HFF-Myc (cell line): ENCODE measurements around the gene ADPRS.
A peak's percentile ranks its signal among the peaks of the same experiment; 100 is the strongest.

Source experiments
- DNase-seq: peaks from one replicate; pipeline ENCODE4 v3.0.0-alpha.2; 2011; ENCODE audit warnings: low read depth; ENCODE audit errors: extremely low read depth
- H3K4me3 ChIP-seq: replicated peaks from 2 replicates; pipeline ENCODE4 v1.5.1; 2011; ENCODE audit warnings: low read depth, mild to moderate bottlenecking, control low read depth, low read length
- TF ChIP-seq, protein P1 (sequence below): IDR thresholded peaks from 2 replicates; pipeline ENCODE4 v1.5.1; 2012; ENCODE audit warnings: mild to moderate bottlenecking, low read depth, low read length, control low read depth; ENCODE audit errors: missing control alignments

The ADPRS gene

DNA sequence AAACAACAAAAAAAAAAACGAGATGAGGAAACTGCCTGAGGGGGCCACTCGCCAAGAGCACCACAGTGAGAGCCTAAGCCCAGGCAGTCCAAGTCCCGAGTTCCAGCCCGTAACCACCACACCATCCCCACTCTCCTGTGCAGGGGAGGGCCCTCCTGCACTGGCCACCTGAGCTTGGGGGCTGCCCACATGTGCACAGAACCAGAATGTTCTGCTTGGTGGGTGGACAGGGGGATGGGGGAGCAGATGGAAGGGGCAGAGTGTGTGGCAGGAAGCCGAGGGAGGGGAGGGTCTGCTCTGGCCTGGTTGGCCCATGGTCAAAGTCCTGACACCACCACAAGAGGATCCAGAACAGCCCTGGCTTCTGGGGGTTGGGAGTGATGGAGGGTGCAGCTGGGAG is 17.6 kb downstream of the ADPRS start:
- DNase-seq, result no peak
- TF ChIP-seq, protein P1, sequence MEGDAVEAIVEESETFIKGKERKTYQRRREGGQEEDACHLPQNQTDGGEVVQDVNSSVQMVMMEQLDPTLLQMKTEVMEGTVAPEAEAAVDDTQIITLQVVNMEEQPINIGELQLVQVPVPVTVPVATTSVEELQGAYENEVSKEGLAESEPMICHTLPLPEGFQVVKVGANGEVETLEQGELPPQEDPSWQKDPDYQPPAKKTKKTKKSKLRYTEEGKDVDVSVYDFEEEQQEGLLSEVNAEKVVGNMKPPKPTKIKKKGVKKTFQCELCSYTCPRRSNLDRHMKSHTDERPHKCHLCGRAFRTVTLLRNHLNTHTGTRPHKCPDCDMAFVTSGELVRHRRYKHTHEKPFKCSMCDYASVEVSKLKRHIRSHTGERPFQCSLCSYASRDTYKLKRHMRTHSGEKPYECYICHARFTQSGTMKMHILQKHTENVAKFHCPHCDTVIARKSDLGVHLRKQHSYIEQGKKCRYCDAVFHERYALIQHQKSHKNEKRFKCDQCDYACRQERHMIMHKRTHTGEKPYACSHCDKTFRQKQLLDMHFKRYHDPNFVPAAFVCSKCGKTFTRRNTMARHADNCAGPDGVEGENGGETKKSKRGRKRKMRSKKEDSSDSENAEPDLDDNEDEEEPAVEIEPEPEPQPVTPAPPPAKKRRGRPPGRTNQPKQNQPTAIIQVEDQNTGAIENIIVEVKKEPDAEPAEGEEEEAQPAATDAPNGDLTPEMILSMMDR, result no peak
- no peak overlapping the region for H3K4me3 ChIP-seq

DNA sequence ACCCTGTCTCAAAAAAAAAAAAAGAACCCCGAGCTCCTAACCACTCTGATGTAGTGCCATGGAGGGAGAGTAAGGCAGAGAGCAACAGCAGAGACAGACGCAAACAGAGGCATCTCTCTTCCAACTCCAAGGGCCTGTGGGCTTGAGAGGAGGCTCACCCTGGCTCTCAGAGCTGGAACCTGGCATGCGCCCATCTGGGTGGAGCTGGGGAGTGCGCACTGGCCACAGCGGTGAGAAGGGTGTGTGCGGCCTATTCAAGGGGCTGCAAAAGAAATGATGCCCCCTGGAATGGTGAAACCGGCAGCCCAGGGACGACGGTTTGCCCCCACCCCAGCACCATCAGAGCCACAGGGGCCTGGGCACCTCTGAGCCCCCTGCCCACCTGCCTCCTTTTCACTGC is 18.7 kb downstream of the ADPRS start:
- no peak overlapping the region for H3K4me3 ChIP-seq
- no peak for DNase-seq
- TF ChIP-seq, protein P1, result no peak

DNA sequence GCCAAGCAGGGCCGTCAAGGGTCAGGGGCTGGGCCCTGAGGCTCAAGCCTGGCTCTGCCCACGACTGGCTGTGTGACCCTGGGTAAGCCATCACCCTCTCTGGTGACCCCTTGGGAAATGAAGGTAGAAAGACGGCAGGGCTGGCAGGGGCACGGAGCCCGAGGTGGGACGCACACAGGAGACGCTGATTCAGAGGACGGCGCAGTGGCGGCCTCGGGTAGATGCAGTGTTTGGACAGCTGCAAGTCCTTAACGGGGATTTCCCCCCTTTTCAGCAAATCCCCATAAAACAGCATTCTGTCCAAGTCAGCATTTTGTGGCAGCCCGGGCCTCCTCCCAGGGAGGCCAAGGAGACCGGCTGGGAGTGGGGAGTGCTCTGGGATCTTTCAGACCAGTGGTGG is 19.6 kb downstream of the ADPRS start:
- DNase-seq, result peak; percentile 65
- H3K4me3 ChIP-seq, result no peak overlapping the region
- TF ChIP-seq, protein P1, result no peak

DNA sequence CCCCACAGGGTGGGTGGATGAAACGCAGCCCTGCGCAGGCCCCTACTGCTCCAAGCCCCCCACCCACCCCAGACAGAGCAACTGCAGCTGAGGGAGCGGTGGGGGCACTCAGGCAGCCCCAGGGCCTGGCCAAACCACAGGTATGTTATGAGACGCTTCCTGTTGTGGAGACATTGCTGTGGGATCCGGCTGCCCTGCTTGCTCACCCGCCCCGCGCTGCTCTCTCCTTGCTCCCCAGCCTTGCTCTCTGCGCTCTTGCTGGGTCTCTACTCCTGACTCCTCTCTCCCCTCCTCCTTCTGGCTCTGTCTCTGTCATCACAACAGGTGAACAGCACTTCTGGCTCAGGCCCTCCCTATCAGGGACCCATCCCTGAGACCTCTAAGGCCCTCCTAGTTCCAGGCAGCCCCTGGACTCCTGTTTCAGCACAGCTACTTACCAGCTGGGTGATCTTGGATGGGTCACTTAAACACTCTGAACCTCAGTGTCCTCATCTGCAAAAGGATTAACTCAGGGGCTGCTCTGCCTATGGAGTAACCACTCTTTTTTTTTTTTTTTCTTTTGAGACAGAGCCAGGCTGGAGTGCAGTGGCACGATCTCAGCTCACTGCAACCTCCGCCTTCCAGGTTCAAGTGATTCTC is 20.5 kb downstream of the ADPRS start:
- TF ChIP-seq, protein P1, result no peak
- peak overlapping the region; percentile 13; the same call in 1 of the 2 replicates for H3K4me3 ChIP-seq
- DNase-seq, result no peak

DNA sequence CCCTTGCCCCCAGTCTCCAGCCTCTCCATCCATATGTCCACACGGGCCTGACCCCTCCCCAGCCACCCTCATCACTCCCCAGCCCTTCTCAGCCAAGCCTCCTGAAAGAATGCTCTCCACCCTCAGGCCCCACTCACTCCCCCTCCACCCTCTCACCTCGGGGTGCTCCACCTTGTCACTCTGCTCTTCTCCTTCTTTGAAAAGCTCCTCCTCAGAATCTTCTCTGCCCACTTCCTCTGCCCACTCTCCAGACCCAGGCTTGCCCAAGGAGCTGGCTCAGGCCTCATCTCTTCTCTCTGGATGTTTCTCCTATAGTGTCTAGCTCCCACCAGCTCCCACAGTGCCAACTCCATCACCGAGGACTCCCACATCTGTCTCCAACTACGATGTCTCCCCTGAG is 22.5 kb downstream of the ADPRS start:
- DNase-seq, result no peak
- TF ChIP-seq, protein P1, result no peak
- no peak overlapping the region for H3K4me3 ChIP-seq

DNA sequence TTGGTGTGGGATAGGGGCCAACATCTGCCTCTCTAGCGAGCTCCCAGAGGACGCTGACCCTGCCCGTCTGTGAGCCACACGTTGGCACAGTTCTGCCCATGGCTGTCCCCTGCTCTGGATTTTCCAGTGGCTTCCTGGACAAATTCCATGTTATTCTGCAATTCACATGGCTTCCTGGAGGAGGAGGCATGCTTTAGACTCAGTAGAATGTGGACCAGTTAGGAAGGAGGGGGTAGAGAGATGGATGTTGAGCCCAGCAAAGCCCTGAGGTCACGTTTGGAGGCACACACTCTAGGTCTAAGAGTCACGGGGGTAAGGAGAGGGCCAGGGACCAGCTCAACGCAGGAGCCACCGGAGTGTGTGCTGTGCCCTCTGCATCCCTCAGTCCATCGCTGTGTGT is 24.1 kb downstream of the ADPRS start:
- H3K4me3 ChIP-seq, result no peak overlapping the region
- no peak for DNase-seq
- TF ChIP-seq, protein P1, result no peak

DNA sequence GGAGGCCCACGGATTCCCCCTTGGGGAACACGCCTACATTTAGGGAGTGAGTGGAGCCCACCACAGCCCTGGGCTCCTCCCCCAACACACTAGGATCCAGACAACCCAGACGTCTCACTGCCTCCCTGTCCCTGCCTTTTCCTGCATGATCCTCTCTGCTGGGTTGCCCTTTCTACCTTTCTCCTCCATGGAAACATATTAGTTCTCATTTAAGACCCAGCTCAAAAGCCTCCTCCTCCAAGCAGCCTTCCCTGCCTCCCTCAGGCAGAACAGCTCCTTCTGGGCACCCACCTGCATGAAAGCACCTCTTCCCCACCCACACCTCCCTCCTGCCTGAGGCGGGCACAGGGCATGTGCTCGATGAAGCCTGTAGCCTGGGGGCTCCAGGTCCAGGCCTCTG is 25.7 kb downstream of the ADPRS start:
- TF ChIP-seq, protein P1, result no peak
- peak overlapping the region; percentile 7; the same call in 1 of the 2 replicates for H3K4me3 ChIP-seq
- no peak for DNase-seq
